Stomach (tissue), 9 donors: Measurements from ENCODE around the gene DCLK1. TPM values are rescaled to one million over a fixed set of nuclear protein-coding genes. Genes with fewer than 3 reads are reported as not detected.

Source experiments
- DNase-seq, 2 donors: peaks; one replicate each; pipeline versions ENCODE4 v3.0.0 to v3.0.0-alpha.2; 2013 to 2019
- H3K27ac ChIP-seq, 5 donors: fragments of 200-600 bp in 4 of 5; sonication (generic) in 4 of 5; one replicate each; pipeline ENCODE4 v1.5.1; 2013 to 2019; ENCODE audit warnings: mild to moderate bottlenecking in 1 of 5, moderate library complexity in 1 of 5
- H3K27me3 ChIP-seq, 3 donors: fragments of 200-600 bp; sonication (generic); one replicate each; pipeline ENCODE4 v1.5.1; 2017 to 2019; ENCODE audit warnings: mixed run types in 1 of 3
- H3K36me3 ChIP-seq, 4 donors: fragments of 200-600 bp; sonication (generic); 1 replicate in 3 of 4; 2 replicates in 1 of 4; pipeline ENCODE4 v1.5.1; 2016 to 2019
- H3K4me1 ChIP-seq, 4 donors: fragments of 200-600 bp; sonication (generic); one replicate each; pipeline ENCODE4 v1.5.1; 2016 to 2019
- H3K4me3 ChIP-seq, 4 donors: fragments of 200-600 bp; sonication (generic) in 3 of 4; one replicate each; pipeline ENCODE4 v1.5.1; 2016 to 2019; ENCODE audit warnings: mild to moderate bottlenecking in 1 of 4
- H3K9me3 ChIP-seq, 4 donors: fragments of 200-600 bp; sonication (generic); one replicate each; pipeline ENCODE4 v1.5.1; 2016 to 2019
- EP300 ChIP-seq: sonication (generic); formaldehyde crosslinking; IDR thresholded peaks from one replicate; pipeline ENCODE4 v1.6.1; 2017; ENCODE audit warnings: antibody characterized with exemption
- POLR2A ChIP-seq, 4 donors: fragments of 450-650 bp; IDR thresholded peaks; one replicate each; pipeline ENCODE4 v1.6.1; 2016; ENCODE audit warnings: antibody characterized with exemption in 4 of 4, control low read depth in 2 of 4, mild to moderate bottlenecking in 1 of 4, moderate library complexity in 1 of 4
- POLR2AphosphoS5 ChIP-seq, 3 donors: sonication (generic); formaldehyde crosslinking; IDR thresholded peaks; one replicate each; pipeline ENCODE4 v1.6.1; 2016; ENCODE audit warnings: antibody characterized with exemption in 3 of 3
- WGBS, 5 donors: extraction: QIAGEN DNeasy Blood & Tissue Kit in 3 of 5; methylation state at CpG; one replicate each; pipeline versions ENCODE4 v1.1.5 to v1.1.7; 2013 to 2018; 5-methylcytosine and 5-hydroxymethylcytosine counted together
- intact Hi-C: fragments of 100-400 bp; cut with DNase I; formaldehyde crosslinking; loops from one replicate; pipeline ENCODE4 v1.15.1; 2023; ENCODE audit warnings: low total_unique reads
- polyA plus RNA-seq, 3 donors: library from polyadenylated mRNA; stranded (reverse); fragments of 200-250 nt; gene quantifications; one replicate each; pipeline ENCODE4 v1.2.3, GENCODE V29; 2013
- total RNA-seq, 5 donors: library from RNA; depleted of rRNA; stranded (reverse); fragments of >200 nt; gene quantifications; one replicate each; pipeline versions ENCODE4 v1.1.0 to v1.2.3, GENCODE V29; 2014 to 2016
- TF ChIP-seq, protein P1 (sequence below), 7 experiments: fragments of 450-650 bp in 4 of 7; fragments of 200-600 bp in 3 of 7; sonication (generic) in 3 of 7; IDR thresholded peaks; one replicate each; pipeline ENCODE4 v1.5.1; 2016 to 2019; ENCODE audit warnings: antibody characterized with exemption in 7 of 7, control low read depth in 2 of 7, mild to moderate bottlenecking in 1 of 7
- donor health status: healthy with polysubstance abuse.
- donor health status: Bipolar disorder and iron deficiency.
- donor health status: healthy.

Gene DCLK1
- total and polyA plus RNA-seq, 8 donors: 0.68 to 36.7 (median 4.1) TPM

DNA sequence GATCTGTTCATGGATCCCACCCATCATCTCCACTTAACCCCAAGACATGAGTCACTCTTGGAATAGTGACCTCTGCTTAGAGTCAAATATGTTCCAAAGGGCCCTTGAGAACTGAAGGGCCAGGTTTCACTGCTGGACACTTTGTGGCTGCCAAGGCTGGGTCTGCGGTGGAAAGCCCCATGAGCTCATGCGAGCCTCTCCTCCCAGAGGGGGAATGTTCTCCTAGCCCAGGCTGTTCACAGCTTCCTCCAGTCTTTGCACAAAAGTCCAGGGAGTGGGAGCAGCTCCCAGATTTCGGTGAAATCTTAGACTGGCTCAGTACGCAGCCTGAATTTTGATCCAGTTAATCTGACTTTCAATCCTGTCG lies 732 bp upstream of the DCLK1 start:
- intact Hi-C loops: no loop called here
- Histone ChIP-seq H3K27ac (peak overlapping the region in 4 of 5 donors; percentile 21 to 66 (median 49)), H3K4me3 (peak overlapping the region in 3 of 4 donors; percentile 53 to 57 (median 56)), H3K9me3 (no peaks in the 10 kb centered on the region), H3K36me3 (no peaks in the 10 kb centered on the region), H3K4me1 (peaks cover 0 to 12% (median 4%) of the 10 kb centered on the region in 4 donors), H3K27me3 (peaks cover 0 to 30% (median 21%) of the 10 kb centered on the region in 3 donors)
- WGBS, 5 donors: 46 to 74% (median 60%) methylated on average over 5 of the region's 5 CpGs
- DNase-seq: peak in 1 of 2 donors; percentile 77
- TF ChIP-seq POLR2AphosphoS5 (IDR thresholded peaks at IDR 0.05) (no peak), POLR2A (IDR thresholded peaks at IDR 0.05) (no peak), EP300 (no peak)
- TF ChIP-seq, protein P1, sequence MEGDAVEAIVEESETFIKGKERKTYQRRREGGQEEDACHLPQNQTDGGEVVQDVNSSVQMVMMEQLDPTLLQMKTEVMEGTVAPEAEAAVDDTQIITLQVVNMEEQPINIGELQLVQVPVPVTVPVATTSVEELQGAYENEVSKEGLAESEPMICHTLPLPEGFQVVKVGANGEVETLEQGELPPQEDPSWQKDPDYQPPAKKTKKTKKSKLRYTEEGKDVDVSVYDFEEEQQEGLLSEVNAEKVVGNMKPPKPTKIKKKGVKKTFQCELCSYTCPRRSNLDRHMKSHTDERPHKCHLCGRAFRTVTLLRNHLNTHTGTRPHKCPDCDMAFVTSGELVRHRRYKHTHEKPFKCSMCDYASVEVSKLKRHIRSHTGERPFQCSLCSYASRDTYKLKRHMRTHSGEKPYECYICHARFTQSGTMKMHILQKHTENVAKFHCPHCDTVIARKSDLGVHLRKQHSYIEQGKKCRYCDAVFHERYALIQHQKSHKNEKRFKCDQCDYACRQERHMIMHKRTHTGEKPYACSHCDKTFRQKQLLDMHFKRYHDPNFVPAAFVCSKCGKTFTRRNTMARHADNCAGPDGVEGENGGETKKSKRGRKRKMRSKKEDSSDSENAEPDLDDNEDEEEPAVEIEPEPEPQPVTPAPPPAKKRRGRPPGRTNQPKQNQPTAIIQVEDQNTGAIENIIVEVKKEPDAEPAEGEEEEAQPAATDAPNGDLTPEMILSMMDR (IDR thresholded peaks at IDR 0.05): no peak

DNA sequence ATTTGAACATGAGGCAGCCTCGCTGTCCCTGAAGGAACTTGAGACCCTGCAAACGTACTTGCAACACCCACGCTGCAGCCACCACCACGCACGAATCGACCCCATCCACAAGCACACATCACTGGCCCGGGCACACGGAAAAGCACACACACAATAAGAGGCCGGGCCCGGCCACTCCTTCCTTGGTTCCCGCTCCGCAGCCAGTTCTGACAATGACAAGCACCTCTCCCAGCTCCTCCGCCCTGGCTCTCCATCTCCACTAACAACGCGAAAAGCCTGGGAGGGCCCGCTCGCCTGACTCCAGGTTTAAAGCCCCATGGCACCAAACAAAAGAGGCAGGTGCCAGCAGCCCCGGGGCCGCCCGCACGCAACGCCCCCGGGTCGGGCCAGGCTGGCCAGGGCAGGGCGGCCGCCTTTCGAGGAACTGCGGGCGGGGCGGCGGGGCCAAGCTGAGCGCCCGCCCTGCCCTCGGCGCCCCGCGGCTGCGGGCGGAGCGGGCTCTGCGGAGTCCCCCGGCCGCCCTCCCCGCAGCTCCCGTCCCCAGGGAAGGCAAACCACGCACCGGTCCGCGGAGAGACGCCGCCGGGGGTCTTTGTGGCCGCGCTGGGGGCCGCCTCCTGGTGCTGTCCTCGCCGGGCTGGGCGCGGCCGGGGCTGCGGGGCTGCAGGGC lies 495 bp downstream of the DCLK1 start:
- DNase-seq: peak in 1 of 2 donors; percentile 47
- no peaks in the 10 kb centered on the region for H3K36me3 ChIP-seq
- TF ChIP-seq POLR2A (IDR thresholded peaks at IDR 0.05): no peak
- no peak for TF ChIP-seq EP300
- TF ChIP-seq POLR2AphosphoS5 (IDR thresholded peaks at IDR 0.05): no peak
- TF ChIP-seq, protein P1 (IDR thresholded peaks at IDR 0.05): no peak
- WGBS, 5 donors: 0 to 4% (median 1%) methylated on average over 7 to 61 of the region's 61 CpGs
- intact Hi-C loops: no loop called here
- peaks cover 0 to 30% (median 21%) of the 10 kb centered on the region in 3 donors for H3K27me3 ChIP-seq
- H3K4me3 ChIP-seq: peak overlapping the region; percentile 53 to 69 (median 56)
- H3K4me1 ChIP-seq: peaks cover 0 to 12% (median 4%) of the 10 kb centered on the region in 4 donors
- H3K9me3 ChIP-seq: no peaks in the 10 kb centered on the region
- H3K27ac ChIP-seq: peak overlapping the region in 3 of 5 donors; percentile 34 to 66 (median 64)

DNA sequence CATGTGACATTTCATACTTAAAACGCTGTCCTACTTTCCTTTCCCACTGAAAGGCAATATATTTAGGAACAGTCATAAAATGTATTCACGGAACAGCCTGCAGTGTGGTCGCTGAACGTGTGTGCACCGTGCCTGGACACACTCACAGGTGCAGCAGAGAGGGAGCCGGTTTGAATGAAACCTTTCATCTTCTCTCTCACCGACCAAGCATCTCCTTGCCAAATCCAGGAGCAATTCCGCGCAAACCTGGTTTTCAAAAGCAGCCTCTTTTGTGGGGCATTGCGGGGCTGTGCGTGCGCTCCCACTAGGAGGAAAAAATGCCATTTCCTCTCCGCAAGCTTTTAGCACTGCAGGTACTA lies 1.0 kb downstream of the DCLK1 start:
- 12 to 29% (median 16%) methylated on average over 13 of the region's 13 CpGs for WGBS, 5 donors
- Histone ChIP-seq H3K27ac (no peak overlapping the region), H3K4me3 (peak overlapping the region; percentile 53 to 69 (median 56)), H3K36me3 (no peaks in the 10 kb centered on the region), H3K9me3 (no peaks in the 10 kb centered on the region), H3K27me3 (peaks cover 0 to 30% (median 21%) of the 10 kb centered on the region in 3 donors), H3K4me1 (peaks cover 0 to 12% (median 4%) of the 10 kb centered on the region in 4 donors)
- DNase-seq: no peak
- no peak for TF ChIP-seq EP300
- TF ChIP-seq, protein P1 (IDR thresholded peaks at IDR 0.05): no peak
- no peak for TF ChIP-seq POLR2A (IDR thresholded peaks at IDR 0.05)
- TF ChIP-seq POLR2AphosphoS5 (IDR thresholded peaks at IDR 0.05): no peak
- intact Hi-C loops: no loop called here

DNA sequence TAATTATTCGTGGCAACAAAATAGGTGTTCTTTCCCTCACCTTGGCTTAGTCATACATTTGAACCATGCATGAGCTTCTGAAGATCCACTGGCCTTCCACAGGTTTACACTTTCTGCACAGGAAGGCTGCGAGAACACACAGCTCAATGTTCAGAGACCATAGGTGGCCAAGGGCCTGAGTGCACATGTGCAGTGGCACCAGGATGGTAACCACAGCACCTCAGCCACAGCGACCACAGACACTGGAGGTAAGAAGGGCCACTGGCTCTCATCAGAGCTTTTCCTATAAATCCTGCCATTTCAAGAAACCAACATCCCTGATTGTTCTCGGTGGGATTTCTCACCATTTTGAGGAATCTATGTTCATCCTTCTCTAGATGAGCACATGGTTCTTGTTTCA lies 1.6 kb downstream of the DCLK1 start:
- Histone ChIP-seq H3K27ac (no peak overlapping the region), H3K4me1 (peaks cover 0 to 15% (median 5%) of the 10 kb centered on the region in 4 donors), H3K4me3 (peak overlapping the region in 1 of 4 donors; percentile 53), H3K27me3 (peaks cover 0 to 30% (median 21%) of the 10 kb centered on the region in 3 donors), H3K9me3 (no peaks in the 10 kb centered on the region), H3K36me3 (no peaks in the 10 kb centered on the region)
- TF ChIP-seq EP300: no peak
- TF ChIP-seq, protein P1 (IDR thresholded peaks at IDR 0.05): no peak
- no peak for TF ChIP-seq POLR2AphosphoS5 (IDR thresholded peaks at IDR 0.05)
- no peak for DNase-seq
- intact Hi-C loops: no loop called here
- 78 to 95% (median 91%) methylated on average over 4 of the region's 4 CpGs for WGBS, 5 donors
